HepG2 (cell line): ENCODE results near the gene LMAN1L. TPM values are rescaled to one million over a fixed set of nuclear protein-coding genes. Genes with fewer than 3 reads are reported as not detected.

Experiments used
- AKAP8 ChIP-seq: sonication (generic); formaldehyde crosslinking; IDR thresholded peaks from 2 replicates; pipeline ENCODE4 v1.5.1; 2020; ENCODE audit warnings: mild to moderate bottlenecking, missing genetic modification reagents
- ELF3 ChIP-seq: IDR thresholded peaks from 2 replicates; pipeline ENCODE4 v1.6.1; 2016; ENCODE audit warnings: missing genetic modification reagents, missing compliant biosample characterization
- EP300 ChIP-seq, 3 experiments: sonication (generic) in 1 of 3; formaldehyde crosslinking in 1 of 3; IDR thresholded peaks; 2 replicates each; pipeline versions ENCODE4 v1.5.1 to v1.6.1; 2011 to 2020; ENCODE audit warnings: low read depth in 2 of 3, low read length in 2 of 3, borderline replicate concordance in 1 of 3, improper control_type of control experiment in 1 of 3, mild to moderate bottlenecking in 1 of 3, missing genetic modification reagents in 1 of 3, moderate library complexity in 1 of 3
- MXD4 ChIP-seq: IDR thresholded peaks from 2 replicates; pipeline ENCODE4 v1.6.1; 2016; ENCODE audit warnings: mild to moderate bottlenecking, missing biosample characterization, missing genetic modification reagents
- NFYC ChIP-seq: IDR thresholded peaks from 2 replicates; pipeline ENCODE4 v1.6.1; 2016; ENCODE audit warnings: missing genetic modification reagents, missing compliant biosample characterization
- NRL ChIP-seq: sonication (generic); formaldehyde crosslinking; IDR thresholded peaks from 2 replicates; pipeline ENCODE4 v1.5.0; 2020; ENCODE audit warnings: missing genetic modification reagents, mild to moderate bottlenecking, moderate library complexity, borderline replicate concordance
- RFX3 ChIP-seq: IDR thresholded peaks from 2 replicates; pipeline ENCODE4 v1.6.1; 2016; ENCODE audit warnings: missing biosample characterization, missing genetic modification reagents
- TBP ChIP-seq: sonication (generic); formaldehyde crosslinking; IDR thresholded peaks from 2 replicates; pipeline ENCODE4 v1.5.0; 2020; ENCODE audit warnings: missing genetic modification reagents
- ZBTB7B ChIP-seq: sonication (generic); formaldehyde crosslinking; IDR thresholded peaks from 2 replicates; pipeline ENCODE4 v1.4.0; 2020; ENCODE audit warnings: missing genetic modification reagents
- ZNF33A ChIP-seq: sonication (generic); formaldehyde crosslinking; IDR thresholded peaks from 2 replicates; pipeline ENCODE4 v1.5.1; 2020; ENCODE audit warnings: missing genetic modification reagents, mild to moderate bottlenecking, moderate library complexity, borderline replicate concordance
- polyA plus RNA-seq, 8 experiments: library from polyadenylated mRNA; depleted of rRNA in 3 of 8; stranded (reverse) in 7 of 8; unstranded in 1 of 8; fragments of >200 nt; fragmentation: Illumina TruSeq in 4 of 8; extraction: Trizol in 4 of 8; gene quantifications; 2 replicates each; pipeline versions ENCODE4 v1.2.1 to v1.2.3, GENCODE V29; 2011 to 2016; ENCODE audit warnings: low read depth in 4 of 8, missing spikeins in 1 of 8, mixed read lengths in 1 of 8; ENCODE audit not compliant: insufficient read depth in 1 of 8
- total RNA-seq, 5 experiments: library from RNA; depleted of rRNA; stranded (reverse); fragments of >200 nt; fragmentation: Illumina TruSeq; extraction: Trizol; gene quantifications; 2 replicates each; pipeline ENCODE4 v1.2.3, GENCODE V29; 2016; ENCODE audit warnings: low read depth in 1 of 5
- TF ChIP-seq, protein P1 (sequence below): IDR thresholded peaks from 2 replicates; pipeline ENCODE4 v1.6.1; 2016; ENCODE audit warnings: control low read depth
- TF ChIP-seq, protein P2 (sequence below): sonication (generic); formaldehyde crosslinking; IDR thresholded peaks from 2 replicates; pipeline ENCODE4 v1.5.1; 2020; ENCODE audit warnings: mild to moderate bottlenecking, missing genetic modification reagents, moderate library complexity
- TF ChIP-seq, protein P3 (sequence below): sonication (generic); formaldehyde crosslinking; IDR thresholded peaks from 2 replicates; pipeline ENCODE4 v1.4.0; 2020; ENCODE audit warnings: missing genetic modification reagents, borderline replicate concordance

LMAN1L gene
- total and polyA plus RNA-seq, 2 of the 13 experiments (the other 11 are each of a cell fraction or from before 2014, with no cell fraction given): not detected

DNA sequence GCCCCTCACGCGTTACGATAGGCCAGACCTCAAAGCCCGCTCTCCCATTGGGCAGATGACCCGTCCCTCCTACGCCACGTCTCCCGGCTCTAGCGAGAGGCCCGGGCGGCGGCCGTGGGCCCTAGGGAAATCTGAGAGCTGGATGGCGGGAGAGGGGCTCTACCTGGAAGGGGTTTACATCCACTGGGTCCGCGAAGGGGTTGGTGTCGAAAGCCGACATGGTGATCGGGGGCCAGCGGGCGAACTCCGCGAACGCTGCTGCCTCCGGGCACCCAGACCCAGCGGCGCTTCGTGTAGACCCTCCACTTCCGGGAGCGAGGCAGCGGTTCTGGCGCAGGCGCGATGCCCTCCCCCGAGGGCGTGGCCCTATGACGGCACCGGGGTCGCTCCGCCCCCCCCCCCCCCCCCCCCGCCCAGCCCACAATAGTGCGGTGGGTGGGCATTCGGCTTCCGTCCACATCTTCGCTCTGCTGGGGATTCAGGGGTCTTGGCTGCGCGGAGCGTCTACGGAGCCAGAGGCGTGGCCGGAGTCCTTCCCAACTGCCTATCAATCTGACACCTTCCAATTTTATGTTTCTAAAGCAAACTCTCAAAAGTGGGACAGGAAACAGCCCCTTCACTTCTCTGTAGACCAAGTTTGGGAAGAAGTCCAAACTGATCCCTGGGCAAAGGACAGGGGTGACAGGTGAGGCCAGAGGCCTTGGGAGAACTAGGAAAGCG is 60.6 kb downstream of the LMAN1L start, which contains the start of gene SCAMP2 (continued):
- TF ChIP-seq RFX3 (CRISPR knock-in tag) (no peak), ZNF33A (CRISPR knock-in tag) (no peak), EP300 (IDR thresholded peaks at IDR 0.05; ENCODE audit: low read depth in 2 of 2, low read length in 2 of 2) (0 out of 4 replicates have a peak, but pooled peaks of 1 of the 2 experiments have one; percentile 40), EP300 (CRISPR knock-in tag; IDR thresholded peaks at IDR 0.05; ENCODE audit: borderline replicate concordance) (no peak), AKAP8 (CRISPR knock-in tag) (no peak), ZBTB7B (CRISPR knock-in tag) (no peak; the same call in none of the 2 replicates), NRL (peak; percentile 89), TBP (CRISPR knock-in tag) (peak; percentile 75; the same call in 1 of the 2 replicates), ELF3 (CRISPR knock-in tag) (peak; percentile 75), MXD4 (CRISPR knock-in tag) (no peak; the same call in none of the 2 replicates), NFYC (CRISPR knock-in tag) (peak; percentile 91)
- TF ChIP-seq, protein P1, sequence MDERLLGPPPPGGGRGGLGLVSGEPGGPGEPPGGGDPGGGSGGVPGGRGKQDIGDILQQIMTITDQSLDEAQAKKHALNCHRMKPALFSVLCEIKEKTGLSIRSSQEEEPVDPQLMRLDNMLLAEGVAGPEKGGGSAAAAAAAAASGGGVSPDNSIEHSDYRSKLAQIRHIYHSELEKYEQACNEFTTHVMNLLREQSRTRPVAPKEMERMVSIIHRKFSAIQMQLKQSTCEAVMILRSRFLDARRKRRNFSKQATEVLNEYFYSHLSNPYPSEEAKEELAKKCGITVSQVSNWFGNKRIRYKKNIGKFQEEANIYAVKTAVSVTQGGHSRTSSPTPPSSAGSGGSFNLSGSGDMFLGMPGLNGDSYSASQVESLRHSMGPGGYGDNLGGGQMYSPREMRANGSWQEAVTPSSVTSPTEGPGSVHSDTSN (CRISPR knock-in tag): peak; percentile 93
- TF ChIP-seq, protein P2, sequence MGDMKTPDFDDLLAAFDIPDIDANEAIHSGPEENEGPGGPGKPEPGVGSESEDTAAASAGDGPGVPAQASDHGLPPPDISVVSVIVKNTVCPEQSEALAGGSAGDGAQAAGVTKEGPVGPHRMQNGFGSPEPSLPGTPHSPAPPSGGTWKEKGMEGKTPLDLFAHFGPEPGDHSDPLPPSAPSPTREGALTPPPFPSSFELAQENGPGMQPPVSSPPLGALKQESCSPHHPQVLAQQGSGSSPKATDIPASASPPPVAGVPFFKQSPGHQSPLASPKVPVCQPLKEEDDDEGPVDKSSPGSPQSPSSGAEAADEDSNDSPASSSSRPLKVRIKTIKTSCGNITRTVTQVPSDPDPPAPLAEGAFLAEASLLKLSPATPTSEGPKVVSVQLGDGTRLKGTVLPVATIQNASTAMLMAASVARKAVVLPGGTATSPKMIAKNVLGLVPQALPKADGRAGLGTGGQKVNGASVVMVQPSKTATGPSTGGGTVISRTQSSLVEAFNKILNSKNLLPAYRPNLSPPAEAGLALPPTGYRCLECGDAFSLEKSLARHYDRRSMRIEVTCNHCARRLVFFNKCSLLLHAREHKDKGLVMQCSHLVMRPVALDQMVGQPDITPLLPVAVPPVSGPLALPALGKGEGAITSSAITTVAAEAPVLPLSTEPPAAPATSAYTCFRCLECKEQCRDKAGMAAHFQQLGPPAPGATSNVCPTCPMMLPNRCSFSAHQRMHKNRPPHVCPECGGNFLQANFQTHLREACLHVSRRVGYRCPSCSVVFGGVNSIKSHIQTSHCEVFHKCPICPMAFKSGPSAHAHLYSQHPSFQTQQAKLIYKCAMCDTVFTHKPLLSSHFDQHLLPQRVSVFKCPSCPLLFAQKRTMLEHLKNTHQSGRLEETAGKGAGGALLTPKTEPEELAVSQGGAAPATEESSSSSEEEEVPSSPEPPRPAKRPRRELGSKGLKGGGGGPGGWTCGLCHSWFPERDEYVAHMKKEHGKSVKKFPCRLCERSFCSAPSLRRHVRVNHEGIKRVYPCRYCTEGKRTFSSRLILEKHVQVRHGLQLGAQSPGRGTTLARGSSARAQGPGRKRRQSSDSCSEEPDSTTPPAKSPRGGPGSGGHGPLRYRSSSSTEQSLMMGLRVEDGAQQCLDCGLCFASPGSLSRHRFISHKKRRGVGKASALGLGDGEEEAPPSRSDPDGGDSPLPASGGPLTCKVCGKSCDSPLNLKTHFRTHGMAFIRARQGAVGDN: peak; percentile 76
- TF ChIP-seq, protein P3, sequence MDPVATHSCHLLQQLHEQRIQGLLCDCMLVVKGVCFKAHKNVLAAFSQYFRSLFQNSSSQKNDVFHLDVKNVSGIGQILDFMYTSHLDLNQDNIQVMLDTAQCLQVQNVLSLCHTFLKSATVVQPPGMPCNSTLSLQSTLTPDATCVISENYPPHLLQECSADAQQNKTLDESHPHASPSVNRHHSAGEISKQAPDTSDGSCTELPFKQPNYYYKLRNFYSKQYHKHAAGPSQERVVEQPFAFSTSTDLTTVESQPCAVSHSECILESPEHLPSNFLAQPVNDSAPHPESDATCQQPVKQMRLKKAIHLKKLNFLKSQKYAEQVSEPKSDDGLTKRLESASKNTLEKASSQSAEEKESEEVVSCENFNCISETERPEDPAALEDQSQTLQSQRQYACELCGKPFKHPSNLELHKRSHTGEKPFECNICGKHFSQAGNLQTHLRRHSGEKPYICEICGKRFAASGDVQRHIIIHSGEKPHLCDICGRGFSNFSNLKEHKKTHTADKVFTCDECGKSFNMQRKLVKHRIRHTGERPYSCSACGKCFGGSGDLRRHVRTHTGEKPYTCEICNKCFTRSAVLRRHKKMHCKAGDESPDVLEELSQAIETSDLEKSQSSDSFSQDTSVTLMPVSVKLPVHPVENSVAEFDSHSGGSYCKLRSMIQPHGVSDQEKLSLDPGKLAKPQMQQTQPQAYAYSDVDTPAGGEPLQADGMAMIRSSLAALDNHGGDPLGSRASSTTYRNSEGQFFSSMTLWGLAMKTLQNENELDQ: 0 out of 2 replicates have a peak, but pooled peaks have one; percentile 35
